Superior temporal gyrus (tissue), 1 donor: ENCODE results near the gene AMOTL1.
"Not testable (repeated sequence)": the region's sequence is repeated elsewhere in the genome, so short reads cannot be mapped to it uniquely, and the experiment has no call there.

Source experiments
- DNase-seq: peaks from one replicate; pipeline ENCODE4 v3.0.0-alpha.2; 2016; ENCODE audit errors: extremely low spot score

AMOTL1 gene

GRCh38 chr11:94825031-94825430 lies 56.9 kb downstream of the AMOTL1 start:
- no peak for DNase-seq

GRCh38 chr11:94825481-94825880 lies 57.3 kb downstream of the AMOTL1 start:
- no peak for DNase-seq

- DNase-seq = no peak
Measured at GRCh38 chr11:94826415-94826814, 58.3 kb downstream of the AMOTL1 start.

GRCh38 chr11:94828088-94828487 lies 59.9 kb downstream of the AMOTL1 start:
- DNase-seq = no peak

GRCh38 chr11:94830722-94831510 lies 62.8 kb downstream of the AMOTL1 start:
- no peak for DNase-seq

GRCh38 chr11:94831529-94831928 lies 63.4 kb downstream of the AMOTL1 start:
- DNase-seq = no peak

GRCh38 chr11:94832604-94833235 lies 64.6 kb downstream of the AMOTL1 start:
- no peak for DNase-seq

- DNase-seq = no peak
Measured at GRCh38 chr11:94834911-94835593, 66.9 kb downstream of the AMOTL1 start.

- DNase-seq = peak; percentile 23
Measured at GRCh38 chr11:94835594-94835927, 67.4 kb downstream of the AMOTL1 start.

- DNase-seq = no peak
Measured at GRCh38 chr11:94837317-94837716, 69.2 kb downstream of the AMOTL1 start.

- DNase-seq = no peak
Measured at GRCh38 chr11:94838027-94838731, 70.0 kb downstream of the AMOTL1 start.

- DNase-seq = no peak
Measured at GRCh38 chr11:94840209-94840608, 72.1 kb downstream of the AMOTL1 start.

- DNase-seq = no peak
Measured at GRCh38 chr11:94844031-94844430, 75.9 kb downstream of the AMOTL1 start.

GRCh38 chr11:94845622-94846021 lies 77.5 kb downstream of the AMOTL1 start:
- DNase-seq = no peak

GRCh38 chr11:94849839-94850238 lies 81.7 kb downstream of the AMOTL1 start:
- DNase-seq = no peak

GRCh38 chr11:94851864-94852636 lies 83.9 kb downstream of the AMOTL1 start:
- no peak for DNase-seq

GRCh38 chr11:94853288-94853687 lies 85.1 kb downstream of the AMOTL1 start:
- DNase-seq = not testable (repeated sequence)

- no peak for DNase-seq
Measured at GRCh38 chr11:94853836-94854235, 85.7 kb downstream of the AMOTL1 start.

GRCh38 chr11:94854770-94855633 lies 86.8 kb downstream of the AMOTL1 start:
- no peak for DNase-seq

- DNase-seq = no peak
Measured at GRCh38 chr11:94855666-94856065, 87.5 kb downstream of the AMOTL1 start.

GRCh38 chr11:94856443-94856842 lies 88.3 kb downstream of the AMOTL1 start:
- DNase-seq = no peak
